Mesodermal cell (in vitro differentiated cells): ENCODE data around the gene CSGALNACT2.

ENCODE experiments used
- H3K27ac ChIP-seq: 2 replicates; pipeline ENCODE4 v1.7.0; 2013; ENCODE audit warnings: mild to moderate bottlenecking, low read depth, low read length, moderate library complexity; ENCODE audit not compliant: severe bottlenecking
- H3K36me3 ChIP-seq: 2 replicates; pipeline ENCODE4 v1.7.1; 2013; ENCODE audit warnings: mild to moderate bottlenecking, low read length, moderate library complexity; ENCODE audit not compliant: control insufficient read depth, insufficient read depth
- H3K4me1 ChIP-seq: one replicate; pipeline ENCODE4 v1.7.1; 2013; ENCODE audit warnings: mild to moderate bottlenecking, low read length; ENCODE audit not compliant: insufficient read depth, control insufficient read depth, poor library complexity, severe bottlenecking
- H3K4me3 ChIP-seq: 2 replicates; pipeline ENCODE4 v1.7.0; 2013; ENCODE audit warnings: low read length, control low read depth, mild to moderate bottlenecking; ENCODE audit not compliant: insufficient read depth, poor library complexity, severe bottlenecking; ENCODE audit errors: extremely low read depth
- H3K9me3 ChIP-seq: 2 replicates; pipeline ENCODE4 v1.7.1; 2013; ENCODE audit warnings: mild to moderate bottlenecking, low read length, moderate library complexity; ENCODE audit not compliant: control insufficient read depth
- WGBS, 2 experiments: methylation state at CpG; one replicate each; pipeline ENCODE4 v1.1.5; 2013; ENCODE audit warnings: missing lambda C conversion rate in 2 of 2; ENCODE audit not compliant: insufficient coverage in 2 of 2; 5-methylcytosine and 5-hydroxymethylcytosine counted together

The CSGALNACT2 gene

GRCh38 chr10:43204042-43204942 lies 66.0 kb downstream of the CSGALNACT2 start:
- 75 to 78% methylated on average over 8 to 11 of the region's 14 CpGs for WGBS, 2 experiments
- no peaks in the 10 kb centered on the region for H3K9me3 ChIP-seq
- peaks cover 3% of the 10 kb centered on the region for H3K36me3 ChIP-seq

GRCh38 chr10:43204943-43205671 lies 66.9 kb downstream of the CSGALNACT2 start:
- Histone ChIP-seq H3K4me3 (no peak overlapping the region), H3K27ac (no peak overlapping the region), H3K9me3 (no peaks in the 10 kb centered on the region), H3K36me3 (no peaks in the 10 kb centered on the region), H3K4me1 (peaks cover 3% of the 10 kb centered on the region)
- WGBS, 2 experiments: 77 to 82% methylated on average over 6 to 7 of the region's 11 CpGs

More at GRCh38 chr10:43204042-43204942, 66.0 kb downstream of the CSGALNACT2 start:
- H3K4me3 ChIP-seq: no peak overlapping the region
- no peak overlapping the region for H3K27ac ChIP-seq
- H3K4me1 ChIP-seq: peaks cover 3% of the 10 kb centered on the region

- Histone ChIP-seq H3K27ac (no peak overlapping the region), H3K4me1 (peaks cover 3% of the 10 kb centered on the region), H3K36me3 (no peaks in the 10 kb centered on the region), H3K9me3 (no peaks in the 10 kb centered on the region), H3K4me3 (no peak overlapping the region)
- WGBS, 2 experiments: 90% methylated on average over 17 to 20 of the region's 20 CpGs
These were observed 67.6 kb downstream of the CSGALNACT2 start for GRCh38 chr10:43205681-43206390.

GRCh38 chr10:43206391-43207235 lies 68.4 kb downstream of the CSGALNACT2 start:
- H3K4me3 ChIP-seq: no peak overlapping the region
- WGBS, 2 experiments: 90 to 91% methylated on average over 11 to 13 of the region's 13 CpGs

GRCh38 chr10:43208147-43209073 lies 70.2 kb downstream of the CSGALNACT2 start:
- 89 to 90% methylated on average over 11 to 13 of the region's 17 CpGs for WGBS, 2 experiments
- no peak overlapping the region for H3K27ac ChIP-seq
- H3K36me3 ChIP-seq: no peaks in the 10 kb centered on the region
- no peak overlapping the region for H3K4me3 ChIP-seq
- no peaks in the 10 kb centered on the region for H3K4me1 ChIP-seq
- no peaks in the 10 kb centered on the region for H3K9me3 ChIP-seq

More at GRCh38 chr10:43206391-43207235, 68.4 kb downstream of the CSGALNACT2 start:
- Histone ChIP-seq H3K36me3 (no peaks in the 10 kb centered on the region), H3K9me3 (no peaks in the 10 kb centered on the region), H3K4me1 (peaks cover 3% of the 10 kb centered on the region), H3K27ac (no peak overlapping the region)

GRCh38 chr10:43209074-43209455 lies 70.8 kb downstream of the CSGALNACT2 start:
- WGBS, 2 experiments: 89 to 90% methylated on average over 6 to 7 of the region's 7 CpGs

GRCh38 chr10:43209651-43210141 lies 71.5 kb downstream of the CSGALNACT2 start:
- no peaks in the 10 kb centered on the region for H3K9me3 ChIP-seq
- H3K4me3 ChIP-seq: no peak overlapping the region
- H3K4me1 ChIP-seq: no peaks in the 10 kb centered on the region
- H3K27ac ChIP-seq: no peak overlapping the region
- H3K36me3 ChIP-seq: no peaks in the 10 kb centered on the region
- 89 to 91% methylated on average over 4 of the region's 5 CpGs for WGBS, 2 experiments

More at GRCh38 chr10:43209074-43209455, 70.8 kb downstream of the CSGALNACT2 start:
- no peaks in the 10 kb centered on the region for H3K36me3 ChIP-seq
- H3K9me3 ChIP-seq: no peaks in the 10 kb centered on the region
- H3K4me3 ChIP-seq: no peak overlapping the region
- H3K27ac ChIP-seq: no peak overlapping the region
- H3K4me1 ChIP-seq: no peaks in the 10 kb centered on the region

- H3K27ac ChIP-seq: no peak overlapping the region
- H3K4me3 ChIP-seq: no peak overlapping the region
- 67 to 82% methylated on average over 3 to 6 of the region's 6 CpGs for WGBS, 2 experiments
These were observed 72.3 kb downstream of the CSGALNACT2 start for GRCh38 chr10:43210556-43210955.

GRCh38 chr10:43211030-43211429 lies 72.8 kb downstream of the CSGALNACT2 start:
- Histone ChIP-seq H3K4me3 (no peak overlapping the region), H3K9me3 (no peaks in the 10 kb centered on the region), H3K27ac (no peak overlapping the region), H3K4me1 (no peaks in the 10 kb centered on the region), H3K36me3 (no peaks in the 10 kb centered on the region)
- 75 to 90% methylated on average over 2 to 6 of the region's 6 CpGs for WGBS, 2 experiments

More at GRCh38 chr10:43210556-43210955, 72.3 kb downstream of the CSGALNACT2 start:
- Histone ChIP-seq H3K4me1 (no peaks in the 10 kb centered on the region), H3K9me3 (no peaks in the 10 kb centered on the region), H3K36me3 (no peaks in the 10 kb centered on the region)
